CD14-positive monocyte (primary cell): Measurements from ENCODE around the gene PTPRH. TPM values are rescaled to one million over a fixed set of nuclear protein-coding genes. Genes with fewer than 3 reads are reported as not detected.

Experiments
- DNase-seq, 3 donors: peaks; one replicate each; pipeline ENCODE4 v3.0.0-alpha.2; 2011 to 2022
- H2AFZ ChIP-seq: 2 replicates; pipeline ENCODE4 v1.6.0; 2012; ENCODE audit warnings: mild to moderate bottlenecking, low read depth, low read length, inconsistent platforms; ENCODE audit not compliant: insufficient read depth, poor library complexity, severe bottlenecking
- H3K27ac ChIP-seq, 2 donors: 1 replicate in 1 of 2; 2 replicates in 1 of 2; pipeline ENCODE4 v1.5.1; 2012 to 2013; ENCODE audit warnings: low read length in 2 of 2, control low read depth in 1 of 2, inconsistent platforms in 1 of 2, low read depth in 1 of 2, mild to moderate bottlenecking in 1 of 2
- H3K27me3 ChIP-seq, 2 donors: one replicate each; pipeline versions ENCODE4 v1.6.0 to v1.6.1; 2011 to 2013; ENCODE audit warnings: low read length in 2 of 2; ENCODE audit not compliant: control insufficient read depth in 2 of 2, insufficient read depth in 2 of 2
- H3K36me3 ChIP-seq, 2 donors: replicated peaks in 1 of 2; 1 replicate in 1 of 2; 2 replicates in 1 of 2; pipeline versions ENCODE4 v1.5.1 to v1.6.1; 2012 to 2013; ENCODE audit warnings: low read length in 2 of 2, control low read depth in 1 of 2, inconsistent platforms in 1 of 2, mild to moderate bottlenecking in 1 of 2; ENCODE audit not compliant: insufficient read depth in 2 of 2, control insufficient read depth in 1 of 2
- H3K4me1 ChIP-seq, 2 donors: 1 replicate in 1 of 2; 2 replicates in 1 of 2; pipeline versions ENCODE4 v1.5.1 to v1.6.1; 2012 to 2013; ENCODE audit warnings: low read length in 2 of 2, control low read depth in 1 of 2, inconsistent platforms in 1 of 2, mild to moderate bottlenecking in 1 of 2, moderate library complexity in 1 of 2; ENCODE audit not compliant: insufficient read depth in 2 of 2, control insufficient read depth in 1 of 2
- H3K4me2 ChIP-seq: replicated peaks from 2 replicates; pipeline ENCODE3; 2012; ENCODE audit warnings: low read length, moderate library complexity, mild to moderate bottlenecking; ENCODE audit not compliant: poor library complexity, severe bottlenecking; ENCODE audit errors: extremely low read depth
- H3K4me3 ChIP-seq, 3 experiments: fragments of 200-600 bp in 1 of 3; sonication (generic) in 1 of 3; replicated peaks in 1 of 3; 1 replicate in 2 of 3; 2 replicates in 1 of 3; pipeline ENCODE4 v1.5.1; 2011 to 2013; ENCODE audit warnings: low read length in 3 of 3, mild to moderate bottlenecking in 3 of 3, control low read depth in 2 of 3, low read depth in 2 of 3, inconsistent platforms in 1 of 3, moderate library complexity in 1 of 3
- H3K79me2 ChIP-seq: 2 replicates; pipeline ENCODE4 v1.6.0; 2012; ENCODE audit warnings: mild to moderate bottlenecking, control low read depth, inconsistent platforms, low read length, moderate library complexity; ENCODE audit not compliant: insufficient read depth
- H3K9ac ChIP-seq: 2 replicates; pipeline ENCODE4 v1.6.0; 2017; ENCODE audit warnings: low read length, mild to moderate bottlenecking; ENCODE audit not compliant: insufficient read depth, poor library complexity, severe bottlenecking
- H3K9me3 ChIP-seq, 2 donors: replicated peaks in 1 of 2; 1 replicate in 1 of 2; 2 replicates in 1 of 2; pipeline versions ENCODE4 v1.5.1 to v1.6.1; 2012 to 2013; ENCODE audit warnings: low read length in 2 of 2, control low read depth in 1 of 2; ENCODE audit not compliant: control insufficient read depth in 1 of 2, insufficient read depth in 1 of 2
- H4K20me1 ChIP-seq: 2 replicates; pipeline ENCODE4 v1.6.0; 2012; ENCODE audit warnings: mild to moderate bottlenecking, low read length, control low read depth, moderate library complexity; ENCODE audit not compliant: insufficient read depth
- H3K27ac Mint-ChIP-seq, 7 donors: one replicate each; pipeline ENCODE4 v1.8.0; 2020; ENCODE audit warnings: mild to moderate bottlenecking in 7 of 7, mixed read lengths in 7 of 7, moderate library complexity in 6 of 7, inconsistent platforms in 2 of 7
- H3K27me3 Mint-ChIP-seq, 3 donors: one replicate each; pipeline ENCODE4 v1.8.0; 2021 to 2022; ENCODE audit warnings: low read depth in 3 of 3, mild to moderate bottlenecking in 3 of 3, mixed read lengths in 3 of 3, moderate library complexity in 3 of 3, inconsistent platforms in 1 of 3
- H3K36me3 Mint-ChIP-seq, 2 donors: one replicate each; pipeline ENCODE4 v1.8.0; 2020; ENCODE audit warnings: mixed read lengths in 2 of 2, inconsistent platforms in 1 of 2, mild to moderate bottlenecking in 1 of 2
- H3K4me1 Mint-ChIP-seq: one replicate; pipeline ENCODE4 v1.8.0; 2020; ENCODE audit warnings: mild to moderate bottlenecking, mixed read lengths
- H3K4me3 Mint-ChIP-seq, 2 donors: one replicate each; pipeline ENCODE4 v1.8.0; 2020; ENCODE audit warnings: mild to moderate bottlenecking in 2 of 2, mixed read lengths in 2 of 2, moderate library complexity in 1 of 2
- H3K9me3 Mint-ChIP-seq, 7 donors: one replicate each; pipeline ENCODE4 v1.8.0; 2020 to 2022; ENCODE audit warnings: mixed read lengths in 7 of 7, mild to moderate bottlenecking in 6 of 7, moderate library complexity in 6 of 7, inconsistent platforms in 2 of 7
- WGBS: methylation state at CpG from one replicate; pipeline ENCODE4 v1.1.5; 2013; ENCODE audit warnings: missing lambda C conversion rate; ENCODE audit not compliant: insufficient coverage; 5-methylcytosine and 5-hydroxymethylcytosine counted together
- intact Hi-C, 2 donors: fragments of 100-400 bp; cut with micrococcal nuclease; formaldehyde crosslinking; loops; one replicate each; pipeline versions ENCODE4 v1.15.0 to v1.15.1; 2023
- polyA plus RNA-seq, 3 donors: library from polyadenylated mRNA; depleted of rRNA in 1 of 3; unstranded in 2 of 3; stranded (reverse) in 1 of 3; fragments of 300-500 nt in 2 of 3; fragments of >200 nt in 1 of 3; fragmentation: Illumina TruSeq in 2 of 3; gene quantifications; 1 replicate in 2 of 3; 2 replicates in 1 of 3; pipeline ENCODE4 v1.2.3, GENCODE V29; 2012 to 2021
- TF ChIP-seq, protein P1 (sequence below): fragments of 200-600 bp; IDR thresholded peaks from one replicate; pipeline ENCODE4 v1.8.0; 2022; ENCODE audit warnings: antibody characterized with exemption, mild to moderate bottlenecking

Gene PTPRH
- polyA plus RNA-seq, 3 donors, result 0.08 to 0.53 TPM; not detected in 1

DNA sequence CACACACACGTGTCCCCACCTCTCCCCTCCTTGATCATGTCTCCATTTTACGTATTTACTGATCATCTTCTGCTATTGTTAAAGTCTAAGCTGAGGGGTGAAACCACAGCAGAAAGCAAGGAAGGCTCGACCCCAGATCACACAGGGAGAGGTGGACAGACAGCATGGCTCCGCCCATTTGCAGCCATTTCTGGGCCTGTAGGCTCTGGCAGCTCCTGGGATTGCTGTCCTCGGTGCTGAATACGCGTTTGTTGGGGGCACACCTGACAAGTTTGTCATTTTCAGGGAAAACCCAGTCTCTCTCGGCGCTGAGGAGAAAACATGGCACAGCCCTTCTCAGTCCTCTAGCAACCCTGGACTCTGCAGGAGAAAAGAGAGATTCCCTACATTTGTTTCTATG, 11.2 kb upstream of the PTPRH start:
- H3K4me1 ChIP-seq, result peaks cover 12 to 17% of the 10 kb centered on the region in 2 donors
- H3K27me3 ChIP-seq, result no peaks in the 10 kb centered on the region
- no peak overlapping the region for H3K4me3 Mint-ChIP-seq
- H3K4me2 ChIP-seq, result no peak overlapping the region
- peaks cover 2 to 7% of the 10 kb centered on the region in 2 donors for H3K36me3 ChIP-seq
- no peak overlapping the region for H2AFZ ChIP-seq
- H3K9me3 Mint-ChIP-seq, result peaks cover 5 to 10% (median 8%) of the 10 kb centered on the region in 7 donors
- peaks cover 4 to 14% of the 10 kb centered on the region in 2 donors for H3K36me3 Mint-ChIP-seq
- DNase-seq, result no peak
- TF ChIP-seq, protein P1, sequence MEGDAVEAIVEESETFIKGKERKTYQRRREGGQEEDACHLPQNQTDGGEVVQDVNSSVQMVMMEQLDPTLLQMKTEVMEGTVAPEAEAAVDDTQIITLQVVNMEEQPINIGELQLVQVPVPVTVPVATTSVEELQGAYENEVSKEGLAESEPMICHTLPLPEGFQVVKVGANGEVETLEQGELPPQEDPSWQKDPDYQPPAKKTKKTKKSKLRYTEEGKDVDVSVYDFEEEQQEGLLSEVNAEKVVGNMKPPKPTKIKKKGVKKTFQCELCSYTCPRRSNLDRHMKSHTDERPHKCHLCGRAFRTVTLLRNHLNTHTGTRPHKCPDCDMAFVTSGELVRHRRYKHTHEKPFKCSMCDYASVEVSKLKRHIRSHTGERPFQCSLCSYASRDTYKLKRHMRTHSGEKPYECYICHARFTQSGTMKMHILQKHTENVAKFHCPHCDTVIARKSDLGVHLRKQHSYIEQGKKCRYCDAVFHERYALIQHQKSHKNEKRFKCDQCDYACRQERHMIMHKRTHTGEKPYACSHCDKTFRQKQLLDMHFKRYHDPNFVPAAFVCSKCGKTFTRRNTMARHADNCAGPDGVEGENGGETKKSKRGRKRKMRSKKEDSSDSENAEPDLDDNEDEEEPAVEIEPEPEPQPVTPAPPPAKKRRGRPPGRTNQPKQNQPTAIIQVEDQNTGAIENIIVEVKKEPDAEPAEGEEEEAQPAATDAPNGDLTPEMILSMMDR, result no peak
- H3K9ac ChIP-seq, result no peak overlapping the region
- intact Hi-C loops, result no loop called here
- WGBS, result 90% methylated on average over 6 of the region's 9 CpGs
- no peak overlapping the region for H3K4me3 ChIP-seq
- H3K27ac ChIP-seq, result no peak overlapping the region
- H3K9me3 ChIP-seq, result peaks cover 8% of the 10 kb centered on the region in 2 donors
- peaks cover 13% of the 10 kb centered on the region for H3K4me1 Mint-ChIP-seq
- H3K79me2 ChIP-seq, result no peaks in the 10 kb centered on the region
- H3K27me3 Mint-ChIP-seq, result peaks cover 0 to 6% (median 6%) of the 10 kb centered on the region in 3 donors
- peak overlapping the region in 1 of 7 donors; percentile 40 for H3K27ac Mint-ChIP-seq
- H4K20me1 ChIP-seq, result peaks cover 46% of the 10 kb centered on the region

DNA sequence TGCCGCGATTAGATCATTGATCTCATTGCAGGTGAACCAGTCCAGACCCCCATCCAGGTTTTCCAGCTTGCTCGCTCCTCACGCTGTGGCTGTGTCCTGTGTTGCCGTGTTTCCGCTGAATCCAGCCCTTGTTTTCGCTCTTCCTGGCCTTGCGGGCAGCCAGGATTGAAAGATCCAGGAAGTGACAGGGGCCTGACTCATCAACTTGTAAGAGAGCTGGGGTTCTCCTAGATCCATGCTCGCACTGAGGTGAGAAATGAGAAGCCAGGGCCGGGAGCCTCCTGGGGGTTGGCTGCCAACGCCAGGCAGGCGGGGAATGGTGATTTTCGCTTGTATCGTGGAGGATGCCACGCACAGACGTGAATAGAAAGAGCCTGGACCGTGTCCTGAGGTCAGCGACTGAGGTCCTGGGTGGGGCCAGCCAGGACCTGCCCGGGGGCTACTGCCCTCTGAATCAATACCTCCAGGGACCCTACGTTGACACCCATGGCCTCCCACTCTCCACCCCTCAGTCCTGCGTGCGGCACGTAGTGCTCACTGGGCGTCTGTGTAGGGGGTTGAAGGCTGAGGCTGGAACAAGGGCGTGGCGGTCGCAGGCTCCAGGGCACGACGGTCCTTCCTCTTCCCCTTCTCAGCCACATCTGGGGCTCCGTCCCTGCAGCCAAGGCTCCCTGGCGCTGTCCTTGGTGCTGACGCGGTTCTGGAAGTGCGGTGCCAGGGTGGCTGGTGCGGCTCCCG, 7.3 kb upstream of the PTPRH start:
- Mint-ChIP-seq H3K4me3 (peak overlapping the region; percentile 74 to 88), H3K27me3 (peaks cover 10 to 14% (median 10%) of the 10 kb centered on the region in 3 donors), H3K27ac (peak overlapping the region; percentile 85 to 97 (median 94)), H3K9me3 (peaks cover 16 to 27% (median 22%) of the 10 kb centered on the region in 7 donors), H3K36me3 (peaks cover 0 to 4% of the 10 kb centered on the region in 2 donors), H3K4me1 (peaks cover 12% of the 10 kb centered on the region)
- Histone ChIP-seq H3K27ac (peak overlapping the region; percentile 53 to 83), H3K79me2 (no peaks in the 10 kb centered on the region), H2AFZ (peak overlapping the region; percentile 43), H3K4me1 (peaks cover 12 to 17% of the 10 kb centered on the region in 2 donors), H3K4me2 (peak overlapping the region; percentile 68), H3K9me3 (peaks cover 14 to 16% of the 10 kb centered on the region in 2 donors), H3K9ac (peak overlapping the region; percentile 42), H3K4me3 (peak overlapping the region; percentile 1 to 61 (median 41)), H3K36me3 (no peaks in the 10 kb centered on the region), H3K27me3 (no peaks in the 10 kb centered on the region), H4K20me1 (peaks cover 18% of the 10 kb centered on the region)
- peak; percentile 75 to 91 (median 83) for DNase-seq
- WGBS, result 7% methylated on average over 27 of the region's 36 CpGs
- TF ChIP-seq, protein P1, result no peak
- intact Hi-C loops, result loop anchor here (1.0 to 5.0 kb wide), 2 partner anchors 41 to 43 kb away; partner anchors contain the start of gene PPP6R1 (in 2 of the 2)
